ENCODE data around the gene KLRC1. TPM values are rescaled to one million over a fixed set of nuclear protein-coding genes. Genes with fewer than 3 reads are reported as not detected.

The KLRC1 gene
- total and polyA plus RNA-seq, 2 donors from 2014 or later, result 1.4 TPM; not detected in 1

Other genes starting within 250 kb of the KLRC1 start
- gene GABARAPL1, start 240.5 kb downstream of the KLRC1 start, total RNA-seq, result 142 TPM
- gene GABARAPL1, start 240.5 kb downstream of the KLRC1 start, polyA plus RNA-seq (ENCODE audit: insufficient read depth, low read depth, low replicate concordance), result 454 TPM
- 5.5 TPM for gene KLRD1, start 145.5 kb downstream of the KLRC1 start, total RNA-seq
- 0.37 TPM for gene KLRD1, start 145.5 kb downstream of the KLRC1 start, polyA plus RNA-seq (ENCODE audit: insufficient read depth, low read depth, low replicate concordance)
- gene KLRK1, start 63.3 kb downstream of the KLRC1 start, total RNA-seq, result 5.2 TPM
- gene KLRK1, start 63.3 kb downstream of the KLRC1 start, polyA plus RNA-seq (ENCODE audit: insufficient read depth, low read depth, low replicate concordance), result 0.75 TPM
- gene KLRC4, start 43.6 kb downstream of the KLRC1 start, total RNA-seq, result 1.4 TPM
- not detected for gene KLRC4, start 43.6 kb downstream of the KLRC1 start, polyA plus RNA-seq (ENCODE audit: insufficient read depth, low read depth, low replicate concordance)
- gene KLRC3, start 32.8 kb downstream of the KLRC1 start, total RNA-seq, result 0.72 TPM
- not detected for gene KLRC3, start 32.8 kb downstream of the KLRC1 start, polyA plus RNA-seq (ENCODE audit: insufficient read depth, low read depth, low replicate concordance)
- gene KLRC2, start 17.4 kb downstream of the KLRC1 start, total RNA-seq, result 0.50 TPM
- gene KLRC2, start 17.4 kb downstream of the KLRC1 start, polyA plus RNA-seq (ENCODE audit: insufficient read depth, low read depth, low replicate concordance), result not detected
- 1.5 TPM for gene EIF2S3B, start 52.5 kb upstream of the KLRC1 start, total RNA-seq
- gene EIF2S3B, start 52.5 kb upstream of the KLRC1 start, polyA plus RNA-seq (ENCODE audit: insufficient read depth, low read depth, low replicate concordance), result not detected
- gene MAGOHB, start 160.2 kb upstream of the KLRC1 start, total RNA-seq, result 20.0 TPM
- 31.7 TPM for gene MAGOHB, start 160.2 kb upstream of the KLRC1 start, polyA plus RNA-seq (ENCODE audit: insufficient read depth, low read depth, low replicate concordance)
- gene STYK1, start 220.7 kb upstream of the KLRC1 start, total RNA-seq, result 1.6 TPM
- 0.58 TPM for gene STYK1, start 220.7 kb upstream of the KLRC1 start, polyA plus RNA-seq (ENCODE audit: insufficient read depth, low read depth, low replicate concordance)

All from kidney (tissue), 2 donors.